ENCODE measurements around the gene LGR5. TPM values are rescaled to one million over a fixed set of nuclear protein-coding genes. Genes with fewer than 3 reads are reported as not detected.
"Not testable (repeated sequence)": the region's sequence is repeated elsewhere in the genome, so short reads cannot be mapped to it uniquely, and the experiment has no call there.

Gene LGR5
- polyA plus RNA-seq, 10 donors: 4.2 to 17.8 (median 12.6) TPM

DNA sequence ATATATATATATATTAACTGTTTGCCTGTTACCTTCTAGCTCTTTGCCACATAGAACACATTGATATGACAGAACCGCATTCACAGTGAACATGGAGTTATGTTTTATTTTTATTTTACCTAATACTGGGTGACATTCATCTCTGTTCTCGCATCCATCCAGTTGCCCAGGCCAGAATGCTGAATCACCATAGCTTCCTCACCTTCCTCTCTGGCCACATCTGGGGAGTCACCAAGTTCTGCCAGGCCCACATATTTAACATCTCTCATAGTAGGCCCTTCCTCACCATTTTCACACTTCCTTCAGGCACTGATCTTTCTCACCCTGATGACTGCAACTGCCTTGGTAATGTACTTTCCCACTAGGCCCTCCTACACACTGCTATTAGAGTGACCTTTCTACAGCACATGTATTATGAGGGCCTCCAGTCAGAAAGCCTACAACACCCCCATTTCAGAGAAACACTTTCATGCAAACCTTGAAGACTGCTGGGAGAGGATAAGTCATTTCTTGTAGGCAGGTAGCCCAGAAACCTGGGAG is 106.8 kb downstream of the LGR5 start:
- no peak for DNase-seq

DNA sequence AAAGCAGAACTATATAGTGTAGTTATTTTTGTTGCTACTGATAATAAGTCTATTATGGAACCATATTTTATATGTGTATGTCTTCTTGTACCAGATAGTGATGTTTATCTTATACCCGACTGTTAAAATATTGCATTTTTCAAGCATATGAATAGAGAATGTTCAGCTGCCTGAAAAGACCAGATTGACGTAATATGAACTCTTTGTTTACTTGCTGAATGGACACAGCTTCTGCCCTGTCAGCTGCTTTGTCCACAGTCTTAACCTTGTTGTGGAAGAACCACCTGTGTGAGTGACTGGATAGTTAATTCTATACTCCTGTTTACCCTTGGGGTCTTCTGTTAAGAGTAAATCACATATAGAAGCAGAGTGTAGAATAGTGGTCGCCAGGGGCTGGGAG is 109.3 kb downstream of the LGR5 start:
- no peak for DNase-seq

DNA sequence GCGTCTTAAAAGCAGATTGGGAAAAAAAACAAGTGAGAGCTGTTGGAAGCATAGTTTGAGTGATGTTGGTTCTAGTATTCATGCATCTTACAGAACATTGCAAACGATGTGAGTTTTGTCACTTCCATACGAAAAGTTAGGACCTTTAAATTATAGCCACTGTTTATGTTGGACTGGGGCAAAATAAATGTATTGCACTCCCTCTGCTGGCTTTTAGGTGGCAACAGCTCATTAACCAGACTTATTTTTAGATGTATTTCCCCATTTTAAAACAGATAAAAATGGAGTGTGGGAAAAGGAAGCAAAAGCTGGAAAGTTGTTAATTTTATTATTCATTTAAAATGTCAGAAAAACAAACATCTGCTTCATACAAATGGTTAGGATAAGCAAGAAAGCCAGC is 111.9 kb downstream of the LGR5 start:
- DNase-seq: peak; percentile 9 to 30 (median 13)

DNA sequence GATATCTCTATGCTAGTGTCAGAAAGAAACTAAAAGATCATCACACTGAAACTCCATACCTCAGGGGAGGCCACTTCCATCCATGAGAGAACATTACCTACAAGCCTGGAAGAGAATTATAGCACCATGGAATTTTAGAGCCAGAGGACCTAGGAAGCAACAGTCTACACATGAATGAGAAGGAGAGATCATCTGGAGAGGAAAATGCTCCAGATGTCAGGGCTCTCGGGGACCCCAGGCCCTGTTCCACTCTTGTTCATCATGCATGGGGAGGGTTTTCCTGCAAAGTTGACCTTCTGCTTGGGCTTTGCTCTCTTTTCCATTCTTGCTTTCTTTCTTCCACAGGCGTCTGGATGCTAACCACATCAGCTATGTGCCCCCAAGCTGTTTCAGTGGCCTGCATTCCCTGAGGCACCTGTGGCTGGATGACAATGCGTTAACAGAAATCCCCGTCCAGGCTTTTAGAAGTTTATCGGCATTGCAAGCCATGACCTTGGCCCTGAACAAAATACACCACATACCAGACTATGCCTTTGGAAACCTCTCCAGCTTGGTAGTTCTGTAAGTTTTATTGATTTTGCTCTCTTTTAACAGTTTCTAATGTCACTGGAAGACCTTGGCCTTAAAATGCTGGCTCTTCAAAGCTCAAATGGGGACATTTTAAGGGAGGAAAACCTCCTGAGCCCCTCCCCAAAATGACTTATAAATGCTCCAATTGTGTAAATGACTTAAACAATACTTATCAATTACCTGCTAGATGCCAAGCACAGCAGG is 113.3 kb downstream of the LGR5 start:
- no peak for DNase-seq

- no peak for DNase-seq
Measured at GRCh38 chr12:71555191-71555590, 115.6 kb downstream of the LGR5 start.

DNA sequence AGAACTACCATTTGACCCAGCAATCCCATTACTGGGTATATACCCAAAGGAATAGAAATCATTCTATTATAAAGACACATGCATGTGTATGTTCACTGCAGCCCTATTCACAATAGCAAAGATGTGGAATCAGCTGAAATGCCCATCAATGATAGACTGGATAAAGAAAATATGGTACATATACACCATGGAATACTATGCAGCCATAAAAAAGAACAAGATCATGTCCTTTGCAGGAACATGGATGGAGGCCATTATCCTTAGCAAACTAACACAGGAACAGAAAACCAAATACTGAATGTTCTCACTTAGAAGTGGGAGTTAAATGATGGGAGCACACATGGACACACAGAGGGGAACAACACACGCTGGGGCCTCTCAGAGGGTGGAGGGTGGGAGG is 116.2 kb downstream of the LGR5 start:
- DNase-seq: not testable (repeated sequence)

DNA sequence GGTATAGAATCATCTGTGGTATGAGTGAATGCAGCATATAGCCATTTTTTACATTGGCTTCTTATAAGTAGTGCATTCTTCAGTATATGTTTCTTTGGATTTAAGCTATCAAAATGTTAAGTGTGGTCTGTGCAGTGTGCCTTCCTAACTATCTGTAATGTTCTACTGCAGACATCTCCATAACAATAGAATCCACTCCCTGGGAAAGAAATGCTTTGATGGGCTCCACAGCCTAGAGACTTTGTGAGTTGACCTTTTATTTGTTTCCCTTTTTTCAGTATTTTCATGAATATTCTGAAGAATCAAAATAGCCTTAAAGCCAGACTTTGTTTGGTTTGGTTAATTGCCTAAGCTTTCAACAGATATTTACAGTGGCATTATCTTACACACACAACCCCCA is 116.8 kb downstream of the LGR5 start:
- DNase-seq: no peak

GRCh38 chr12:71556875-71557274 is 117.3 kb downstream of the LGR5 start:
- peak in 1 of 3 donors; percentile 88 for DNase-seq

DNA sequence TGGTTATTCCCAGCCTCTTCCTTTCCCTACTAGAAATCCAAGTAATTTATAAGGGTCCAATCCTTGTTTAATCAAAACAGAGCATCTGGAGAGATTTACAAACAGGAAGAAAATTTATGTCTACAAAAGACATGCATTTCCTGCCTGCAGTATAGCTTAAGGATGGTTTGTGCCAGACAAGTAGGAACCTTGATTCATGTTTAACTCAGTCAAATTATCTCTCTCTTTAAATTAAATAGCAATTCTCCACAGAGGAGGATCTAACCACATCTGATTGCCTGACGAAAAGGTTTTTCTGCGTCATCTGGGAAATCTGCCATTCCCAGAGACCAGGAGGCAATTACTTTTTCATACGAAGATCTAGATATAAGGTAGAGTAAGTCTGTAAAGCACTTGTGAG is 118.8 kb downstream of the LGR5 start:
- DNase-seq: peak in 2 of 3 donors; percentile 20 to 44

- DNase-seq: no peak
Measured at GRCh38 chr12:71562676-71563595, 123.3 kb downstream of the LGR5 start.

DNA sequence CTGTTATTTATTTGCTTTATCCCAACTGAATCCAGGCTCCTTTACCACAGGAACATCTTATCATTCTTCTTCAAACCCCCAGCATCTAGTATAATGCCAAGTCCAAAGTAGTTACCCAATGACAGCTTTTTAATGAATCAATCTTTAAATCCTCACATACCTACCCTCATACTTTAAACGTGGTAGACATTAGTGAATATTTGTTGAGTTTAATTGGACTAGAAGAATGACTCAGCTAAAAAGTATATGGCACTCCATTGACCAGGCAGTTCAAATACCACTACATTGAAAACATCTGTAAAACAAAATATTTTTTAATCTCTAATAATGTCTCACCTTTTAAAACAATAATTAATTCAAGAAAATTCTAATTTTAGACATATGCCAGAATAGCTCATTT is 125.9 kb downstream of the LGR5 start:
- DNase-seq: peak in 1 of 3 donors; percentile 7

GRCh38 chr12:71566655-71567054 is 127.1 kb downstream of the LGR5 start:
- no peak for DNase-seq

DNA sequence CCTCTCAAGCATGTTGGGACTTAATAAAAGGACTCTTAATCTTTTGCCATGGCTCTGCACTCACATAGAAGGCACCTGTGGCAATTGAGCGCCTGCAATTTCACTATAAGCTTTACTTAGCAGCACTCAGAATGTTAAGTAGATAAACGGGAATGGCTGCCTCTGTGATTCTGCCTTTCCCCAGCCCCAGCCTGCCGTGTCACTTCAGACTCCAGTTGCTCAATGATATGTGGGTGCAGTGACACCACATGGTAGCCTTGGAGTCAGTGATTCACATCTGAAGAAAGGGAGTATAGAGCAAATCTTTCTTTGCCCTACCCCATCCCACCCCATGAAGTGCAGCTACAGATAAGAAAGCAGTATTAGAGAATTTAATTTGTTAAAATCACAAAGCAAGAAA is 127.9 kb downstream of the LGR5 start:
- no peak for DNase-seq

DNA sequence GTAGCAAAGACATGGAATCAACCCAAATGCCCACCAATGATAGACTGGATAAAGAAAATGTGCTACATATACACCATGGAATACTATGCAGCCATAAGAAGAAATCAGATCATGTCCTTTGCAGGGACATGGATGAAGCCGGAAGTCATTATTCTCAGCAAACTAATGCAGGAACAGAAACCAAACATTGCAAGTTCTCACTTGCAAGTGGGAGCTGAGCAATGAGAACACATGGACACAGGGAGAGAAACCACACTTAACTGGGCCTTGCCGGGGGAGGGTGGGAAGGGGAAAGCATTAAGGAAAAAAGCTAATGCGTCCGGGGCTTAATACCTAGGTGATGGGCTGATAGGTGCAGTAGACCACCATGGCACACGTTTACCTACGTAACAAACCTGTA is 130.3 kb downstream of the LGR5 start:
- DNase-seq: not testable (repeated sequence)

DNA sequence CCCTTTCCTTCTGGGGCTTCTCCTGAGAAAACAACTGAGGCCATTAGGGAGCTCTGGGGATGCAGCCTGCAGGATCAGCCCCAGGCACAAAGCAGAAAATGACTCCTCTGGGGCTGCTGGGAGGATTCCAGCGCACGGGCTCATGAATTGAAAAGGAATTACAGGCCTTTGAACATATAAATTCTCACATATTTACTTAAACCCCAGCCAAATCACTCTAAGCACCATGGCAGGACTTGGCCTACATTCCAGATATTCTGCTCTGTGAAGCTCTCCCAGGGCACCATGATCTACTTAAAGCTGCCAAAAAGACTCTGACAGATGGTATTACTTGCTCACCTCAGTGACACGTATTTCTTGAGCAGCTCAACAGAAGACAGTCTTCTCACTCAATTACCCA is 136.9 kb downstream of the LGR5 start:
- DNase-seq: peak in 1 of 3 donors; percentile 41

DNA sequence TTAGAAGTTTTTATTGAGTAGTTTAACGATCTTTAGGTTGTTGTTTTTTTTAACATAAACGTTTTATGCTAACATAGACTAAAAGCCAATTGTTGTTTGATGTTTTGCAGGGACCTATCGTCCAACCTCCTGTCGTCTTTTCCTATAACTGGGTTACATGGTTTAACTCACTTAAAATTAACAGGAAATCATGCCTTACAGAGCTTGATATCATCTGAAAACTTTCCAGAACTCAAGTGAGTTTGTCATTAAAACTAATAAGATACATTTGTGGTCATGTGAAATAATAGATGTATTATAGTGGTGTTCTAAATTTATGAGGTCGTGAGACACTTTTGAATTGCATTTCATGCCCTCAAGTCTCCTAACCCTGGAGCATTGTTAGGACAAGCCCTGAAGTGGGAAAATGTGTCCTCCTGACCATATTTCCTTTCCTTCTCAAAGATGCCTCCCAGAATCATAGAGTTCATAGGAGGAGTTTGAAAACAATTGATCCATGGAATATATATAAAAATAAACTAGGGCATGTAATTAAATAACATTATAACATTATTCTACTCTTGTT is 139.2 kb downstream of the LGR5 start:
- no peak for DNase-seq

DNA sequence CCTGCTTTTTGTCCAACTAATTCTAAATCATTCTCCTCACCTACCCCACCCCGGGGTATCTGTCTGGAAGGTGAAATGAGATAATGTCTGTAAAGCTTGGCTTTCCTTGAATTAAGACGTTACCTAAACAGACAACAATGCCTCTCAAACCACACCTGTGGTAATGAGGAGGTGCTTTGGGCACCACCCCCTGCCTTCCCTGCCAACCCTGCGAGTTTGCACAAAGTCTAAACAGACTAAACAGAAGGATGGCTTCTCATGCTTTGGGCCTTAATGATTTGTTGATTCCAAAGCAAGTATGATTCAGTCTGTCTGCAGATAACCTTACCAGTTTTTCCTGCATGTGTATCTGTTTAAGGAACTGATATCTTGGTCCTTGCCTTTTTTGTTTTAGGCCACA is 141.6 kb downstream of the LGR5 start:
- DNase-seq: no peak

DNA sequence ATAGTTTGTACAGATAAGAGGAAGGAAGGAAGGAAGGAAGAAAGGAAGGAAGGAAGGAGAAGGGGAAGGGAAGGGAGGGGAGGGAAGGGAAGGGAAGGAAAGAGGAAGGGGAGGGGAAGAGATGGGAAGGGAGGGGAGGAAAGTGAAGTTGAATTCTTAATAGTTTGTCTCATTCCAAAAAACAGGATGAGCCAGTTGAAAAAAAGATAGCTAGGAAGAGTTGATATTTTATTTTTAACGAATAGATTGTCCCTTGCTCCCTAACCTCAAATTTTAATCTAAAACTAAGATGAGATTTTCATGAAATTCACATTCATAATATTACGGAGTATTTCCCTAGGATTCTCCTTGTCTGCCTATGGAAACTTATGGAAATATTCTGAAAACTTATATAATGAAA is 143.3 kb downstream of the LGR5 start:
- no peak for DNase-seq

- DNase-seq: no peak
Measured at GRCh38 chr12:71584356-71584755, 144.8 kb downstream of the LGR5 start.

DNA sequence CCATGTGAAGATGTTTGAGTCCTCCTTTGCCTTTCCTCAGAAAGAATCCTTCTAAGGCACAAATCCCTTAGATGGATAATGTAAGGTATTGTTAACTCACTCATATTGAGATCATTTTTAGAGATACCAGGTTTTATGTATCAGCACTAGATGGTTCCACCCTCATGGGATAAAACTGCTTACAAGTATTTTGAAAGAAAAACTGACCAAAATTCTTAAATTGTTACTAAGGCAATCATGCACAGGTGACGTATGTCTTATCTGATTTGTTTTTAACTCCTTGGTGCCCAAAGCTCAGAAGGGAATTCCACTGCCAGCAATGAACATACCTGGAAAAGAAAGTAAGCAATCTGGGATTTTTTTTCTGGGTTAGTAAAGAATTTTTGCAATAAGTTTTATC is 145.6 kb downstream of the LGR5 start:
- DNase-seq: no peak

DNA sequence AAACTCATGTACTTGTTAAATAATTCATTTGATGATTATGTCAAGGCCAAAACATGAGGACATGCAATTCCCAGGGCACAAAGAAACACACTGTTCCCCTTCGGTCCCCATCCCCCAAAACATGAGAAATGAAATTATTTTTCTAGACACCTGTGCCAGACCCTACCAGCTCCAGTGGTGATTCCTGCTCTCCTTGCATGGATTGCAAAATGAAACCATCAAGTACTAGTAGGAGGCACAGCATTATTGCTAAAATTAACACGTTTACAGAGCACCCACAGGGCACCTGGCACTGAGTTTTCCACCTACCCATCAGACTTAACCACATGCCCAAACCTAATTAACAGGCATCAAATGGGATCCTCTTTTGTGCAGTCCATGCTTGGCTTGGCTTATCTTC is 147.4 kb downstream of the LGR5 start:
- no peak for DNase-seq

- no peak for DNase-seq
Measured at GRCh38 chr12:71589478-71589881, 149.9 kb downstream of the LGR5 start.
